ENCODE measurements around the gene AIFM1.

The AIFM1 gene

DNA sequence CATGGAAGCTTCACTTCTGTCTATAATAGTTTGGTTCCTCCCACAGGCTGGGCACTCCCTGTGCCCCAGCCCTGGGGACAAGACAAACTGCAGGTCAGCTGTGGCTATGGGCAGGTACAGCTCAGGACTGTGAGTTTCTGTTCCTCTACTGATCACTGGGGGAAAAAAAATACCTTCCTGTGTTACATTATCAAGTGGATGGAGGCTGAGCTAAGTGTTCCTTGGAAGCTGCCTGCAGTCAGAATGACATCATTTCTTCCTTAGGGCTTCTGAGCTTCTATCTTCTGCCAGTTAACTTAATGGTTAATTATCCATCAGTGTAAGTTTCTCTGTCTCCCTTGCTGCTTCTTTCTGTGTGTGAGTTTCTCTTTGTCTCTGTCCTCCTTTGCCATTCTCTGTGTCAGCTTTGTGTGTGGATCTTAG lies 10.7 kb upstream of the AIFM1 start:
- Mint-ChIP-seq H3K4me1 (peaks cover 38 to 61% of the 10 kb centered on the region in 2 donors), H3K27ac (peak overlapping the region; percentile 89), H3K4me3 (peak overlapping the region in 1 of 2 donors; percentile 17), H3K27me3 (peaks cover 0 to 6% of the 10 kb centered on the region in 2 donors), H3K9me3 (peaks cover 0 to 3% of the 10 kb centered on the region in 2 donors), H3K36me3 (peaks cover 10 to 15% of the 10 kb centered on the region in 2 donors)
- DNase-seq (peak; percentile 58), ATAC-seq (replicated peaks) (peak; percentile 88 to 89)

GRCh38 chrX:130174937-130175336 lies 9.3 kb upstream of the AIFM1 start:
- peaks cover 9 to 14% of the 10 kb centered on the region in 2 donors for H3K36me3 Mint-ChIP-seq
- peaks cover 41 to 67% of the 10 kb centered on the region in 2 donors for H3K4me1 Mint-ChIP-seq
- H3K27me3 Mint-ChIP-seq = peaks cover 0 to 5% of the 10 kb centered on the region in 2 donors
- DNase-seq = no peak
- H3K27ac Mint-ChIP-seq = no peak overlapping the region
- H3K9me3 Mint-ChIP-seq = peaks cover 0 to 3% of the 10 kb centered on the region in 2 donors
- no peak for ATAC-seq (replicated peaks)
- no peak overlapping the region for H3K4me3 Mint-ChIP-seq

DNA sequence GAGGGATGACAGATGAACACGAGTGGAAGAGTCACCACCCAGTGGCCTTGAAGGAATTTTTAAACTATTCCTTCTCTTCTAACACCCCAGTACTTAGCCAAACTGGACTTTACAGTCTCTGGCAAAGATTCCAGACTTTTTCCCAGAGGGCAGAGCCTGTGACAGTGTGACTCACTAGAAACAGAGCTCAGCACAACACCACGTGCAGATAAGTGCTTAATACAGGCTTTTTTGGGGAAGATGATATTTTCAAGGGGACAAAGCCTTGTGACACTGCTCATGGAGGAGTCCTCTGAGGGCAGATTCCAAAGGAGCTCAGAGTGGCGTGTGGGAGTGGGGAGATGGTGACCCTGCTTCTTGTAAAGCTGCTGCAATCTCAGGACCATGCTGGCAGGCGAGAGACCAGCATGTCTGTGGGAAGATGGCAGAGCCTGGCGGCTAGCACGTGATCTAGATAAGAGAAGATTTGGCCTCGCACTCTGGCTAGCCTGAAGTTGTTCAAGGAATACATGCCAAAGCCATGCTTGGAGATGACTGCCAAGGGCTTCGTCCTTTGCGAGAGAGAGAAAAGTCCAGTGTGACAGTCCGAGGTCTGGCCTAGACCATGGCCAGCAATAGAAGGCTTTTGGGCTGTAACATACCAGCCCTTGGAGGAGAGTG lies 8.5 kb upstream of the AIFM1 start:
- H3K36me3 Mint-ChIP-seq = peaks cover 6 to 8% of the 10 kb centered on the region in 2 donors

DNA sequence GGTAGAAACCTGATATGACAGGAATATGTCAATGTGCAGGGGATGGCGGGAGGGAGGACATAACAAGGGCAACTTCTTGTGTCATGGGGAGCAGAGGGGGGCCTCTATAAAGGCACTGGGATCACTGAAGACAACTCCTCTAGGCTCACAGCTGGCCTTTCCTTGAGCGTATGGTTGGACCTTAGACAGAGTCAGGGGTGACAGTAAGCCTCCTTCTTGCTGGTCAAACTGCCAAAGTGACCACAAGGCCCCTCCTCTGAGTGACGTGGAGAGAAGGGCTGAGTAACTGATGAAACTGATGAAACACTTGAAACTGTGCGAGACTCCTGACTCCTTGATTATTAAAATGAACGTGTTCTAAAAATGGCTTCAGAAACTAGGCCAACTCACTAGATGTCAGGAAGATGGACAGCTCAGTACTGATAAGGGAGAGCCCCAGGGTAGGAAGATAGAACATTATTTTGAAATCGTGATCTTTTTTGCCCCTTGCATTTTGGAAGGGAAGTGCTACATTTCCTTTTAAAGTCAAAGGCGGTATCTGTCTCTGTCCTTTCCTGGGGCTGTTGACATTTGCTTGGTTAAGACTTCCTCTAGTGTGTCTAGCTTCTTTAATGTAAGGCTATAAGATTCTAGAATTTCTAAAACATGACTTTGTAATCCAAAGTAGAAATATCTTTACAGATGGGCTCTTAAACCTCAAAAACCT lies 7.7 kb upstream of the AIFM1 start:
- no peaks in the 10 kb centered on the region for H3K27me3 Mint-ChIP-seq
- DNase-seq (no peak), ATAC-seq (replicated peaks) (peak; percentile 15 to 24)
- peaks cover 37 to 61% of the 10 kb centered on the region in 2 donors for H3K4me1 Mint-ChIP-seq
- H3K36me3 Mint-ChIP-seq = peaks cover 6 to 8% of the 10 kb centered on the region in 2 donors
- peaks cover 0 to 3% of the 10 kb centered on the region in 2 donors for H3K9me3 Mint-ChIP-seq
- peak overlapping the region; percentile 87 to 93 for H3K4me3 Mint-ChIP-seq
- peak overlapping the region; percentile 78 for H3K27ac Mint-ChIP-seq

More for the DNA sequence above, 8.5 kb upstream of the AIFM1 start:
- Mint-ChIP-seq H3K27me3 (no peaks in the 10 kb centered on the region), H3K9me3 (peaks cover 0 to 3% of the 10 kb centered on the region in 2 donors), H3K4me1 (peaks cover 37 to 61% of the 10 kb centered on the region in 2 donors), H3K27ac (peak overlapping the region; percentile 78), H3K4me3 (peak overlapping the region; percentile 87 to 93)
- DNase-seq = no peak
- ATAC-seq (replicated peaks) = no peak

GRCh38 chrX:130172127-130172845 lies 6.6 kb upstream of the AIFM1 start:
- H3K36me3 Mint-ChIP-seq = no peaks in the 10 kb centered on the region
- DNase-seq = no peak
- H3K27ac Mint-ChIP-seq = peak overlapping the region; percentile 68
- ATAC-seq (replicated peaks) = no peak
- no peaks in the 10 kb centered on the region for H3K27me3 Mint-ChIP-seq
- no peaks in the 10 kb centered on the region for H3K9me3 Mint-ChIP-seq
- peaks cover 30 to 51% of the 10 kb centered on the region in 2 donors for H3K4me1 Mint-ChIP-seq
- H3K4me3 Mint-ChIP-seq = peak overlapping the region; percentile 87 to 93

GRCh38 chrX:130171446-130172126 lies 5.9 kb upstream of the AIFM1 start, which contains the start of gene RAB33A:
RAB33A (plus strand) TSS chrX:130171962; CDS start chrX:130172063, 101 bp downstream.
- no peak for DNase-seq
- peak; percentile 12 to 23 for ATAC-seq (replicated peaks)
- H3K4me3 Mint-ChIP-seq = peak within 1 kb of the TSS; percentile 87 to 93
- H3K27ac Mint-ChIP-seq = peak within 1 kb of the TSS; percentile 71
- H3K4me1 Mint-ChIP-seq = peaks cover 29 to 49% of the 10 kb centered on the region in 2 donors
- H3K36me3 Mint-ChIP-seq = no peaks in the 10 kb centered on the region
- no peaks in the 10 kb centered on the region for H3K9me3 Mint-ChIP-seq
- no peaks in the 10 kb centered on the region for H3K27me3 Mint-ChIP-seq

DNA sequence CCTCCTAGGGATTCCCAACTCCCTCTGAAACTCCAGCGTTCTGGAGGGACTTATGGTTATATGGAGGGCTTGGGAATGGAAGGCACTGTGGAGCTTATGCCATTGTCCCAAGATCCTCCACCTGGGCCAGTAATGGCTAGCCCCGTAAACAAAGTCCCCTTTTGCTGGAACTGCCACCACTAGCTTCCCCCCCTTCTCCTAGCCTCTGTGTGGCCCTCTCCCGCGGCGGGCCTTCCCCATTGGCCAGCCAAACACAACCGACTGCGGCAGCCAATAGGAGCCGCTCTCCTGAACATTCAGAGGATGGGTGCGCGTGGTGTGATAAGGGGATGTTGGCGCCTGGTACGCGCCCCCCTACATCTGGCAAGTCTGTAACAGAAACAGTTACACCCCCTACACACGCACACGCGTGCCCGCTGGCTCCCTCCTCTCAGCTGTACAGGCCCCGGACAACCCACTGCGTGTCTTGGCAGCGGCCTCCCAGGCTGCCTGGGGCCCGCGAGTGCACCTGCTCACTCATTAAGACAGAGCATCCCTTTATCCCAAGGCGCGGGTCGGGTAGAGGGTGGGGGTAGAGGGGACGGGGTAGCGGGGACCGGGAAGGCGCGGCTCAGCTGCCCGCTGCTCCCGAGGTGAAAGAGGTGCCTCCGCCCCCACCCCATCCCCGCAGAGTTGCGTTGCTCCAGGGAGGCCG lies 5.3 kb upstream of the AIFM1 start:
- Mint-ChIP-seq H3K4me3 (peak overlapping the region; percentile 87 to 93), H3K4me1 (peaks cover 23 to 44% of the 10 kb centered on the region in 2 donors), H3K27me3 (no peaks in the 10 kb centered on the region), H3K36me3 (no peaks in the 10 kb centered on the region), H3K27ac (peak overlapping the region; percentile 60), H3K9me3 (no peaks in the 10 kb centered on the region)
- ATAC-seq (replicated peaks) (peak; percentile 79 to 83), DNase-seq (peak; percentile 58)

GRCh38 chrX:130167040-130167439 lies 1.4 kb upstream of the AIFM1 start:
- H3K27ac Mint-ChIP-seq = no peak overlapping the region
- peaks cover 8 to 20% of the 10 kb centered on the region in 2 donors for H3K4me1 Mint-ChIP-seq
- no peaks in the 10 kb centered on the region for H3K36me3 Mint-ChIP-seq
- ATAC-seq (replicated peaks) = no peak
- no peaks in the 10 kb centered on the region for H3K9me3 Mint-ChIP-seq
- no peak for DNase-seq
- peak overlapping the region; percentile 84 for H3K4me3 Mint-ChIP-seq
- H3K27me3 Mint-ChIP-seq = no peaks in the 10 kb centered on the region

GRCh38 chrX:130166503-130166777 lies 799 bp upstream of the AIFM1 start:
- H3K27me3 Mint-ChIP-seq = no peaks in the 10 kb centered on the region
- no peak for DNase-seq
- no peak for ATAC-seq (replicated peaks)
- H3K27ac Mint-ChIP-seq = peak overlapping the region; percentile 87
- no peaks in the 10 kb centered on the region for H3K9me3 Mint-ChIP-seq
- H3K36me3 Mint-ChIP-seq = no peaks in the 10 kb centered on the region
- peak overlapping the region; percentile 84 for H3K4me3 Mint-ChIP-seq
- peaks cover 8 to 20% of the 10 kb centered on the region in 2 donors for H3K4me1 Mint-ChIP-seq

DNA sequence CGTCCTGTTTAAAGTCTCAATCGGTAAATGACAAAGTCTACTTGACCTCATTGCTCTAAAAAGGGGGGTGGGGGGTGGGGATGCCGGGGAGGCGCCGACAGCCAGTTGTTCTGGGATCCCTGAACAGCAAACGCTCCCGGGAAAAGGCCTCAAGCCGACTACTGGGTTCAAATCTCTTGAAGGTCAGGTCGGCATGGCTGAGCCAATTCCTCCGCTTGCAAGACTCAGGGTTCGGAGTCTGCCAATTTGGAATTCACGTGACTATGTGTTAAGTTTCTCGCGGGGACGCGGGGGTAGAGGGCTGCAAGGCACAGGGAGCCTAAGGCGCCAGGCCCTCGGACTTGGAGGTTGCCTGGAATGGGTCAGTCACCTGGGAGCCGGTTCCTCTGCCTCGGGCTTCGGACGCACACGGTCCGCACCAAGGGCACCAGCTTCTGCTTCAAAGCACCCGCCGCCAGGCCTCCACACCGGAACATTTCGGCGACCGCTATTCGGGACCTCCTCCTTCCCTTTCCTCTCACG lies 399 bp downstream of the AIFM1 start:
- peaks cover 5 to 12% of the 10 kb centered on the region in 2 donors for H3K4me1 Mint-ChIP-seq
- no peaks in the 10 kb centered on the region for H3K27me3 Mint-ChIP-seq
- peaks cover 0 to under 1% of the 10 kb centered on the region in 2 donors for H3K36me3 Mint-ChIP-seq
- ATAC-seq (replicated peaks) = no peak
- peak overlapping the region; percentile 87 for H3K27ac Mint-ChIP-seq
- no peak for DNase-seq
- H3K4me3 Mint-ChIP-seq = peak overlapping the region; percentile 84
- no peaks in the 10 kb centered on the region for H3K9me3 Mint-ChIP-seq

DNA sequence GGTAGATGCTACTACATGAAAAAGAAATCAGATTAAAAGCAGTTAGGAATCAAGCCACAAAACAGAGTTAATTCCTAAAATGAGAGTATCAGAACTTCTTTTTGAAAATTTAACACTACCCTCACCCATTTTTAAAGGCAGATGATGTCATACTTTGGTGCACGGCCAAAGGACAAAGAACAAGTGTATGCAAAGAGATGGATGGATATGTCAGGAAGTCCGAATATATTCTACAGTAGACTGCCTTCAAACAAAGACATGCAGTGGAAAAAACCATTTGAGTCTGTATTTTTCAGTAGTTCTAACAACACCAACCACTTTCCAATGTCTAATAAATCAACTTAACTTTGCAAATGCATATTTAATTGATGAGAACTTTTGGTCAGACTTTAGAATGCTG lies 2.2 kb downstream of the AIFM1 start:
- Mint-ChIP-seq H3K4me3 (no peak overlapping the region), H3K27ac (no peak overlapping the region), H3K4me1 (peaks cover 5 to 12% of the 10 kb centered on the region in 2 donors), H3K27me3 (no peaks in the 10 kb centered on the region), H3K36me3 (peaks cover 0 to 3% of the 10 kb centered on the region in 2 donors), H3K9me3 (no peaks in the 10 kb centered on the region)
- DNase-seq (no peak), ATAC-seq (replicated peaks) (no peak)

- ATAC-seq (replicated peaks) (no peak), DNase-seq (no peak)
- Mint-ChIP-seq H3K4me1 (peaks cover 5 to 12% of the 10 kb centered on the region in 2 donors), H3K36me3 (peaks cover 0 to 3% of the 10 kb centered on the region in 2 donors), H3K27ac (no peak overlapping the region), H3K4me3 (no peak overlapping the region), H3K27me3 (no peaks in the 10 kb centered on the region), H3K9me3 (no peaks in the 10 kb centered on the region)
Measured at GRCh38 chrX:130162094-130162735, 3.4 kb downstream of the AIFM1 start.

DNA sequence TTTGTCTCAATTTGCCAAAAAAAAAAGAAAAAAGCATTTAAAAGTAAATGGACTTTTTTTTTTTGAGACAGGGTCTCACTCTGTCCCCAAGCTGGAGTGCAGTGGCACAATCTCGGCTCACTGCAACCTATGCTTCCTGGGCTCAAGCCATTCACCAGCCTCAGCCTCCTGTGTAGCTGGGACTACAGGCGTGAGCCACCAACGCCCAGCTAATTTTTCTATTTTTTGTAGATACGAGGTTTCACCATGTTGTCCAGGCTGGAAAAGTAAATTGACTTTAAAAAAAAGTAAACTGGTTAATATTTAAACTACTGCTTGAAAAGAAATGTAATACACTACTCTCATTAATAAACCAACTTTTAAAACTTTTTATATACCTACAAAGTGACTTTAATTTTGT lies 5.9 kb downstream of the AIFM1 start:
- Mint-ChIP-seq H3K9me3 (no peaks in the 10 kb centered on the region), H3K36me3 (peaks cover 3% of the 10 kb centered on the region in 2 donors), H3K4me1 (peaks cover 0 to 3% of the 10 kb centered on the region in 2 donors), H3K27ac (no peak overlapping the region), H3K27me3 (no peaks in the 10 kb centered on the region), H3K4me3 (no peak overlapping the region)
- ATAC-seq (replicated peaks) (no peak), DNase-seq (no peak)

Data from stimulated activated naive B cell treated with anti-CD40 and anti-IgM and Interleukin-4, amounts not matched to agents 10 μg/mL and 1 μg/mL and 100 μg/mL, for 72 hours (primary cell).